AG04450 (cell line): Measurements from ENCODE around the gene KIF26A. TPM values are rescaled to one million over a fixed set of nuclear protein-coding genes. Genes with fewer than 3 reads are reported as not detected.
"Not testable (repeated sequence)": the region's sequence is repeated elsewhere in the genome, so short reads cannot be mapped to it uniquely, and the experiment has no call there.

Experiments used
- CTCF ChIA-PET: fragments of 300-600, 350-600 bp; formaldehyde crosslinking; extraction: SDS; loops from one replicate; lab custom pipeline; 2022; ENCODE audit warnings: antibody characterized with exemption, inconsistent platforms; lab: Charles Lee
- POLR2A ChIA-PET: fragments of 350-600 bp; formaldehyde crosslinking; extraction: SDS; loops from one replicate; lab custom pipeline; 2021; ENCODE audit warnings: antibody characterized with exemption, inconsistent platforms; lab: Yijun Ruan, JAX
- DNase-seq: peaks from one replicate; pipeline ENCODE4 v3.0.0-alpha.2; 2011; ENCODE audit warnings: low read depth, low spot score
- H3K27ac ChIP-seq: one replicate; pipeline ENCODE4 v1.5.1; 2012; ENCODE audit warnings: low read depth, low read length, control low read depth
- H3K27me3 ChIP-seq: one replicate; pipeline ENCODE4 v1.6.0; 2012; ENCODE audit warnings: low read length; ENCODE audit not compliant: control insufficient read depth, insufficient read depth
- H3K4me3 ChIP-seq: 2 replicates; pipeline ENCODE4 v1.5.1; 2011; ENCODE audit warnings: mild to moderate bottlenecking, low read depth, low read length, control low read depth
- H3K9me3 ChIP-seq: 2 replicates; pipeline ENCODE4 v1.5.1; 2012; ENCODE audit warnings: low read length; ENCODE audit not compliant: control insufficient read depth, insufficient read depth
- polyA plus RNA-seq: library from polyadenylated mRNA; depleted of rRNA; stranded (reverse); fragments of >200 nt; gene quantifications from 2 replicates; pipeline ENCODE4 v1.2.3, GENCODE V29; 2011
- TF ChIP-seq, protein P1 (sequence below): IDR thresholded peaks from 2 replicates; pipeline ENCODE4 v1.5.1; 2011; ENCODE audit warnings: low read depth, low read length, control low read depth, inconsistent platforms

KIF26A gene
- polyA plus RNA-seq, 1 experiment: not detected

- no peak overlapping the region for H3K27ac ChIP-seq
- no peaks in the 10 kb centered on the region for H3K27me3 ChIP-seq
- no peak overlapping the region for H3K4me3 ChIP-seq
- TF ChIP-seq, protein P1, sequence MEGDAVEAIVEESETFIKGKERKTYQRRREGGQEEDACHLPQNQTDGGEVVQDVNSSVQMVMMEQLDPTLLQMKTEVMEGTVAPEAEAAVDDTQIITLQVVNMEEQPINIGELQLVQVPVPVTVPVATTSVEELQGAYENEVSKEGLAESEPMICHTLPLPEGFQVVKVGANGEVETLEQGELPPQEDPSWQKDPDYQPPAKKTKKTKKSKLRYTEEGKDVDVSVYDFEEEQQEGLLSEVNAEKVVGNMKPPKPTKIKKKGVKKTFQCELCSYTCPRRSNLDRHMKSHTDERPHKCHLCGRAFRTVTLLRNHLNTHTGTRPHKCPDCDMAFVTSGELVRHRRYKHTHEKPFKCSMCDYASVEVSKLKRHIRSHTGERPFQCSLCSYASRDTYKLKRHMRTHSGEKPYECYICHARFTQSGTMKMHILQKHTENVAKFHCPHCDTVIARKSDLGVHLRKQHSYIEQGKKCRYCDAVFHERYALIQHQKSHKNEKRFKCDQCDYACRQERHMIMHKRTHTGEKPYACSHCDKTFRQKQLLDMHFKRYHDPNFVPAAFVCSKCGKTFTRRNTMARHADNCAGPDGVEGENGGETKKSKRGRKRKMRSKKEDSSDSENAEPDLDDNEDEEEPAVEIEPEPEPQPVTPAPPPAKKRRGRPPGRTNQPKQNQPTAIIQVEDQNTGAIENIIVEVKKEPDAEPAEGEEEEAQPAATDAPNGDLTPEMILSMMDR: no peak
- peaks cover 66% of the 10 kb centered on the region for H3K9me3 ChIP-seq
- DNase-seq: no peak
- ChIA-PET CTCF (no interaction called here), POLR2A (no interaction called here)
Measured at GRCh38 chr14:104152246-104152575, 13.8 kb downstream of the KIF26A start.

GRCh38 chr14:104152686-104153393, 14.5 kb downstream of the KIF26A start:
- Histone ChIP-seq H3K27ac (no peak overlapping the region), H3K4me3 (no peak overlapping the region), H3K27me3 (no peaks in the 10 kb centered on the region), H3K9me3 (peaks cover 73% of the 10 kb centered on the region)
- ChIA-PET POLR2A (no interaction called here), CTCF (no interaction called here)
- TF ChIP-seq, protein P1: no peak
- DNase-seq: no peak

- H3K9me3 ChIP-seq: peaks cover 78% of the 10 kb centered on the region
- H3K27ac ChIP-seq, CTCF ChIA-PET, POLR2A ChIA-PET, DNase-seq, H3K27me3 ChIP-seq, H3K4me3 ChIP-seq: not testable (repeated sequence)
Measured at GRCh38 chr14:104153394-104153755, 15.0 kb downstream of the KIF26A start.

GRCh38 chr14:104154246-104154645, 15.9 kb downstream of the KIF26A start:
- ChIA-PET POLR2A (no interaction called here), CTCF (no interaction called here)
- H3K4me3 ChIP-seq: no peak overlapping the region

DNA sequence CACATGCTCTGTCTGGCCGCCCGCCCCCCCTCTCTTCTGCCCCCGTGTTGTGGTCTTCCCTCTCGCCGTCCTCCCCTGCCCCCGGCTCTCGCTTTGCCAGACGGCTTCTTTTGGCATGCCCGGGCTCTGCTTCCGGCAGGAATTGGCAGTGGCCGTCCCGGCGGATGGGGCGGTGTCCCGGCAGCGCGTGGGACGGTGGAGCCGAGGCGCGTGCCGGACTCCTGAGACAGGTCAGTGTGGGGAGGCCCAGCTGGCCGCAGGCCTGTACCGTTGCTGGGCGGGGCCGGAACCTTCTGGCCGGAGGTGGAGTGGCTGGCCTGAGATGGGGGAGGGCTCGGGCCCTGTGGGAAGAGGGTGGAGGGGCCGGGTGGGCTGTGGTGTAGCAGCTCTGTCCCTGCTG, 17.1 kb downstream of the KIF26A start:
- Histone ChIP-seq H3K27me3 (no peaks in the 10 kb centered on the region), H3K27ac (no peak overlapping the region), H3K9me3 (peaks cover 95% of the 10 kb centered on the region), H3K4me3 (no peak overlapping the region)
- no peak for DNase-seq
- CTCF ChIA-PET: no interaction called here
- TF ChIP-seq, protein P1: no peak
- POLR2A ChIA-PET: no interaction called here

More at GRCh38 chr14:104154246-104154645, 15.9 kb downstream of the KIF26A start:
- TF ChIP-seq, protein P1: no peak
- DNase-seq: no peak
- no peak overlapping the region for H3K27ac ChIP-seq
- H3K27me3 ChIP-seq: no peaks in the 10 kb centered on the region
- peaks cover 87% of the 10 kb centered on the region for H3K9me3 ChIP-seq
